GM19099 (cell line): ENCODE results near the gene USP47.

Experiments used
- POLR2A ChIP-seq: IDR thresholded peaks from 3 replicates; pipeline ENCODE4 v1.6.1; 2011; ENCODE audit warnings: low read depth; ENCODE audit not compliant: insufficient read length; ENCODE audit errors: extremely low read depth

The USP47 gene

GRCh38 chr11:11884774-11885481 lies 43.2 kb downstream of the USP47 start:
- TF ChIP-seq POLR2A = no peak

- TF ChIP-seq POLR2A = no peak
Observed at GRCh38 chr11:11894486-11894885, 52.7 kb downstream of the USP47 start.

GRCh38 chr11:11895672-11896071 lies 53.9 kb downstream of the USP47 start:
- TF ChIP-seq POLR2A = no peak

- TF ChIP-seq POLR2A = no peak
Observed at GRCh38 chr11:11898648-11899047, 56.9 kb downstream of the USP47 start.

- TF ChIP-seq POLR2A = no peak
Observed at GRCh38 chr11:11899401-11899800, 57.6 kb downstream of the USP47 start.

- no peak for TF ChIP-seq POLR2A
Observed at GRCh38 chr11:11901929-11902328, 60.2 kb downstream of the USP47 start.

- no peak for TF ChIP-seq POLR2A
Observed at GRCh38 chr11:11909727-11910126, 68.0 kb downstream of the USP47 start.

- no peak for TF ChIP-seq POLR2A
Observed at GRCh38 chr11:11910541-11910940, 68.8 kb downstream of the USP47 start.

GRCh38 chr11:11913395-11913794 lies 71.6 kb downstream of the USP47 start:
- TF ChIP-seq POLR2A = no peak

GRCh38 chr11:11915625-11916024 lies 73.9 kb downstream of the USP47 start:
- TF ChIP-seq POLR2A = no peak

- TF ChIP-seq POLR2A = no peak
Observed at GRCh38 chr11:11916981-11917399, 75.2 kb downstream of the USP47 start.

- no peak for TF ChIP-seq POLR2A
Observed at GRCh38 chr11:11923828-11924227, 82.1 kb downstream of the USP47 start.

GRCh38 chr11:11929920-11930319 lies 88.1 kb downstream of the USP47 start:
- no peak for TF ChIP-seq POLR2A

- no peak for TF ChIP-seq POLR2A
Observed at GRCh38 chr11:11931461-11932055, 89.8 kb downstream of the USP47 start.

GRCh38 chr11:11935536-11935935 lies 93.8 kb downstream of the USP47 start:
- TF ChIP-seq POLR2A = no peak

- TF ChIP-seq POLR2A = no peak
Observed at GRCh38 chr11:11937433-11937832, 95.7 kb downstream of the USP47 start.
